D721Med (cell line): Measurements from ENCODE around the gene PBRM1.
A peak's percentile ranks its signal among the peaks of the same experiment; 100 is the strongest.

Experiments
- DNase-seq: peaks from one replicate; pipeline ENCODE4 v3.0.0; 2011; ENCODE audit warnings: low spot score; ENCODE audit not compliant: insufficient read length
- FAIRE-seq: peaks from 2 replicates; lab custom pipeline; 2011; peaks lifted over from hg19 to GRCh38; lab: Jason Lieb, UNC
- TF ChIP-seq, protein P1 (sequence below): IDR thresholded peaks from 2 replicates; pipeline ENCODE4 v1.5.1; 2012; ENCODE audit warnings: mild to moderate bottlenecking, control low read depth; ENCODE audit not compliant: insufficient read depth; ENCODE audit errors: missing control alignments

PBRM1 gene

DNA sequence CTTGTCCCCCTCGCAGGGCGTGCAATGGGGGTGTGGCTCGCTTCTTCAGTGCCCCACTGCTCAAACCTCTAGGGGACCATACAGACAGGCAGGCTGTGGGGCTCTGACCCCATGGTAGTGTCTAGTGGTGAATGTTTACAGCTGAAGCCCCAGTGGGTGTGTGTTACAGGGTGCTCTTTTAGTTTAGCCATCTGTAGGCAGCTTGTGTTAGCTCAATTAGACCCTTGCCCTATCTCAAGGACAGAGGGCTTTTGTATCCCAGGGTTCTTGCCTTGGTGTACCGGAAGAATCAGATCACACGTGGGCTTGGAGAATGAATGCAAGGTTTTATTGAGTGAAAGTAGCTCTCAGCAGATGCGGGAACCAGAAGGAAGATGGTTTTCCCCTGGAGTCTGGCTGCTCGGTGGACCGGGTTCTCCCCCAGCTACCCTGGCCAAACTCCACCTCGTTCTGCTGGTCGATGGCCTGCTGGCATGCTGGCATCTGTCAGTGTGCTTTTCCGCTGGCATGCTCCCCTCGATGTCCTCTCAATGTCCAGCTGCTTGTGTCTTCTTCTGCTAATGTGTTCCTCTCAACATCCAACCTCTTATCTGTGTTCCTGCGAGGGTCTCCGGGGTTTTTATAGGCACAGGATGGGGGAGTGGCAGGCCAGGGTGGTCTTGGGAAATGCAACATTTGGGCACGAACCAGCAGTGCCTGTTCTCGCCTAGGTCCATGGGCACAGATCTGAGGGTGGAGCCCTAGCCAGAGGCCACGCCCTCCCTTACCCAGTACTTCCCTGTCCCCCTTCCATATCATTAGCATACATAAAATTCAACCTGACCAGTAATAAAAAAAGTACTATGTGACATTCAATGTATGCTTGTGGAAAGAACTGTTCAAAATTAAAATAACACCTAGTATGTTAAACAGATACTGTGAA is 26.8 kb upstream of the PBRM1 start:
- DNase-seq (no peak), FAIRE-seq (no peak)
- TF ChIP-seq, protein P1, sequence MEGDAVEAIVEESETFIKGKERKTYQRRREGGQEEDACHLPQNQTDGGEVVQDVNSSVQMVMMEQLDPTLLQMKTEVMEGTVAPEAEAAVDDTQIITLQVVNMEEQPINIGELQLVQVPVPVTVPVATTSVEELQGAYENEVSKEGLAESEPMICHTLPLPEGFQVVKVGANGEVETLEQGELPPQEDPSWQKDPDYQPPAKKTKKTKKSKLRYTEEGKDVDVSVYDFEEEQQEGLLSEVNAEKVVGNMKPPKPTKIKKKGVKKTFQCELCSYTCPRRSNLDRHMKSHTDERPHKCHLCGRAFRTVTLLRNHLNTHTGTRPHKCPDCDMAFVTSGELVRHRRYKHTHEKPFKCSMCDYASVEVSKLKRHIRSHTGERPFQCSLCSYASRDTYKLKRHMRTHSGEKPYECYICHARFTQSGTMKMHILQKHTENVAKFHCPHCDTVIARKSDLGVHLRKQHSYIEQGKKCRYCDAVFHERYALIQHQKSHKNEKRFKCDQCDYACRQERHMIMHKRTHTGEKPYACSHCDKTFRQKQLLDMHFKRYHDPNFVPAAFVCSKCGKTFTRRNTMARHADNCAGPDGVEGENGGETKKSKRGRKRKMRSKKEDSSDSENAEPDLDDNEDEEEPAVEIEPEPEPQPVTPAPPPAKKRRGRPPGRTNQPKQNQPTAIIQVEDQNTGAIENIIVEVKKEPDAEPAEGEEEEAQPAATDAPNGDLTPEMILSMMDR: no peak

DNA sequence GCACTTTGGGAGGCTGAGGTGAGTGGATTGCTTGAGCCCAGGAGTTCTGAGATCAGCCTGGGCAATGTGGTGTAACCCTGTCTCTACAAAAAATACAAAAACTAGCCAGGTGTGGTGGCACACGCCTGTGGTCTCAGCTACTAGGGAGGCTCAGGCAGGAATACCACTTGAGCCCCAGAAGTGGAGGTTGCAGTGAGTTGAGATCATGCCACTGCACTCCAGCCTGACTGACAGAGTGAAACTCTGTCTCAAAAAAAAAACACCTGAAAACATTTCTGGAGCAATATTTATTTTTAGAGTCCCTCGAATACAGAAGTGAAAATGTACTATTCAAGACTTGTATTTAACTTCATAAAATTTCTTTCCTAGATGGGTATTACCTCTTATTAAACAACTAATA is 24.8 kb upstream of the PBRM1 start:
- FAIRE-seq: no peak
- TF ChIP-seq, protein P1: no peak

DNA sequence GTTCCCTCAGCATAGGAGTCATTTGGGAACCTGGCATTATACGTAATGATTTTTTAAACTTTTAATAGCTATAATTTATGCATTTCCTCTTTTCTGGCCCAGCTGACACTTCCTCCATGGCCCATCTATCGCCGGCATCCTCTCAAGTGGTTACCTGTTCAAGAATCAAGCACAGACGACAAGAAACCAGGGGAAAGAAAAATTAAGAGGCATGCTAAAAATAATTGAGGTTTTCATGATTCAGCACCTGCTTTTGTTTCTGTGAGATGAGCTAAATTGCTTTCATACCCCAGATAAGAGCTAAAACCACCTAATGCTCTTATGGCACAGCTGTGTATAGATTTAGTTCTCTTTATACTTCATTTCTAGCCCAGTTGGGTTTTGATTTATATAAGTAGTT is 21.9 kb upstream of the PBRM1 start:
- FAIRE-seq (peak; percentile 6), DNase-seq (no peak)
- TF ChIP-seq, protein P1: no peak

More for the DNA sequence above, 24.8 kb upstream of the PBRM1 start:
- DNase-seq: no peak

DNA sequence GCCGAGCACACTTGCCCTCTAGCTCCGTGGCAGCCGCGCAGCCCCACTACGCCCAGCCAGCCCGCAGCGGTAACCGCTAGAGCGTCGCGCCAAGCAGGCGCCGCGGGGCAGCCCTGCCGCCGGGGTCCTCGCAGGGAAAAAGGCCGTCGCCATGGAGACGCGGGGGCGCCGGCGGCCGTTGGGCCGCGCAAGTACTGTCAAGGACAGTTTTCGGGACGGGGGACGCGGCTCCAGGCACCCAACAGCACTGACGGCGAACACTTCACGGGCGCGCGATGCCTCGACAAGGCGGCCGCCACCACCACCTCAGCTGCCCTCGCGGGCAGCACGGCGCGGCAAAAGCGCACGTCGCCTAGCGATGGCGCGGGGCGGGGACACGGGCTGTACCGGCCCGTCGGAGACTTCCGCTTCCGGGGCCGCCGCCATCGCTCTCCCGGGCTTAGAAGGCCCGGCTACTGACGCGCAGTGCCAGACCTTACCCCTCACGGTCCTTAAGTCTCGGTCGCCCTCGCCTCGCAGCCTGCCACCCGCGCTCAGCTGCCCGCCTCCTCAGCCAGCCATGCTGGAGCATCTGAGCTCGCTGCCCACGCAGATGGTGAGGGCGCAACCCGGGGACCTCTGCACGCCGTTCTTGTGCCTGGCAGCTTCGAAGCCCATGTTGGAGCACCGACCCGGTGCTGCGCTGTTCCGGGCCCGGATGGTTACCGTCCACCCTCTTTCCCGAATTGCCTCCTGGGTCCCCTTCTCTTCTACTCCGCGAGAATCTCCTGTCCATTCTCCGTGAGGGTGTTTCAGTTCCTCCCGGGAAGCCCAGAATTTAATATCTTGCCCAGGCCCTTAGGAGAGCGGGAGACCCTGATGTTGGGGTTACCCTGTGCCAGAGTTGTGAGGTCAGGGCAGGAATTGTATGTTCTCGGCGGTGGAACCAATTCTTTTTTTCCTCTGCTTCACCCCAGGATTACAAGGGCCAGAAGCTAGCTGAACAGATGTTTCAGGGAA is 20.3 kb upstream of the PBRM1 start, which contains the start of the genes GLT8D1 and SPCS1:
GLT8D1 (minus strand) TSS at position 104 of the 999 bp plus-strand sequence. CDS start 5,331 bp downstream, outside the sequence.
SPCS1 (plus strand) TSS at position 419 of the 999 bp plus-strand sequence; CDS start at position 560, 141 bp downstream.
- no peak for FAIRE-seq
- TF ChIP-seq, protein P1: no peak
- peak; percentile 58 for DNase-seq

DNA sequence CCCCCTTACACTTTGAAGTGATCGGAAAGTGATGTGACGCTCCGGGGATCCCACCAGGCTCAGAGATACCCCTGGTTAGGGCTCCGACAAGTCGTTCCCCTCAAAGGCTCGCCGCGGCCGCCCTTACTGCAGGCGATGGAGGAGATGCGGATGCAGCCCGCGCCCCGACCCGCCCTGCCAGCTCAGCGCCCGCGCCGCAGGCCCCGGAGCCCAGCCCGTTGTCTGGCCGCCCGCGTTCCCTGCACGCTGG is 19.6 kb upstream of the PBRM1 start:
- DNase-seq: no peak
- TF ChIP-seq, protein P1: no peak
- FAIRE-seq: no peak

DNA sequence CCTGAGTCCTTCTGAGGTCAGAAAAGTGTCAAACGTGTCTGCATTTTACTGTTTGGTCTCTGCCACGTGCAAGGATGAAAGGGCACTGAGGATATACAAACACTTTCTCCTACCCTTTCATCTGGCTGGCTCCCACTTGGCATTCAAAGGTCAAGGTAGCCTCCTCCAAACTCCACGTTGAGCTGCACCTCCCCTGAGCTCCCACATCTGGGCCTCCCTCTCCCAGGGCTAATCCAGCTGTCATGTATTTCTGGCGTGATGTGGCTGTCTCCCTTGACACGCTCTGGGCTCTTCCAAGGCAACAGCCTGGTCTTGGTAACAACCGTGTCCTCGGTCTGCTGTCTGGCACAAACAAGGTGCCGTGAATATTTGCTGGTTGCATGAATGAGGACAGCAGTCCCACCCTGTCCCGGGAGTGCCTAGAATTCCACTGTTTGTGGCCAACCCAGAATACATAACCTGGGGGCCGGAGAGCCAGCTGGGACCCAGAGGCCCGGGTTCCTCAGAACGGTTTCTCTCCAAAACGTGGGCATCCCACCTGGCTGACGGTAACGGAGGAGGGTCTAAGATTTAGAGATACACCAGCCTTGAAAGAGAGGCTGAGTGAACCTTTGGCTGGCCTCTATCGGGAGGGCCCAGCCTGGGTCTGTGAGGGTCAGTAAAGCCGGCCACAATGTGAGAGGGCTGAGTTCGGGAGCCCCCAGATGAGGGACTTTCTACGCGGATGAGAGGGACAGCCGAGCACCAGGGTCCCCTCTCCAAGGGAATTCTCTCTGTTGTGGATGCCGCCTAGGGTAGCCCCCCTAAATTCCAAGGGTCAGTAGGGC is 19.1 kb upstream of the PBRM1 start:
- FAIRE-seq: no peak
- no peak for DNase-seq
- TF ChIP-seq, protein P1: no peak
